ENCODE results near the gene FAM89A.

DNA sequence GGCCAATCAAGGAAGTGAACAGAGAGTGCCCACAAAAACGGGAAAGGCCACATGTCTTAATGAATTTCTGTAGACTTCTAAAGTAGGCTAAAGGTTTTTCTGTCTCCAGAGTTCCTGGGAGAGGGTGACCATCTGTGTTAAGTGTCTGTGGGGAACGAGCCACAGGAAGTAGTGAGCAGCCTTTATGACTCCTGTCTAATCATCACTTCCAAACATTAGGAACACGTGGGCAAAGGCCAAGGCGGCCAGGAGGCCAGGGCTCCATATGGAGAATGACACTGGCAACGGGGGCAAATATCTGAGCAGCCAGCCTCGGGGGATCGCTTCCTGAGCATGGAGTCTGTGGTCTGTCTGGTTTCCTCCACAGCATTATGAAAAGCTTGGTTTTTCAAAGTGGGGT lies 7.1 kb downstream of the FAM89A start:
- TF ChIP-seq POLR2A (IDR thresholded peaks at IDR 0.05; ENCODE audit: low read depth, low read length) (no peak), POLR2AphosphoS5 (IDR thresholded peaks at IDR 0.05; ENCODE audit: low read depth, low read length) (no peak), TAF1 (IDR thresholded peaks at IDR 0.05; ENCODE audit: borderline replicate concordance, low read depth, low read length) (no peak)

All from GM12892 (cell line).